ENCODE results near the gene LTB4R.

Gene LTB4R

DNA sequence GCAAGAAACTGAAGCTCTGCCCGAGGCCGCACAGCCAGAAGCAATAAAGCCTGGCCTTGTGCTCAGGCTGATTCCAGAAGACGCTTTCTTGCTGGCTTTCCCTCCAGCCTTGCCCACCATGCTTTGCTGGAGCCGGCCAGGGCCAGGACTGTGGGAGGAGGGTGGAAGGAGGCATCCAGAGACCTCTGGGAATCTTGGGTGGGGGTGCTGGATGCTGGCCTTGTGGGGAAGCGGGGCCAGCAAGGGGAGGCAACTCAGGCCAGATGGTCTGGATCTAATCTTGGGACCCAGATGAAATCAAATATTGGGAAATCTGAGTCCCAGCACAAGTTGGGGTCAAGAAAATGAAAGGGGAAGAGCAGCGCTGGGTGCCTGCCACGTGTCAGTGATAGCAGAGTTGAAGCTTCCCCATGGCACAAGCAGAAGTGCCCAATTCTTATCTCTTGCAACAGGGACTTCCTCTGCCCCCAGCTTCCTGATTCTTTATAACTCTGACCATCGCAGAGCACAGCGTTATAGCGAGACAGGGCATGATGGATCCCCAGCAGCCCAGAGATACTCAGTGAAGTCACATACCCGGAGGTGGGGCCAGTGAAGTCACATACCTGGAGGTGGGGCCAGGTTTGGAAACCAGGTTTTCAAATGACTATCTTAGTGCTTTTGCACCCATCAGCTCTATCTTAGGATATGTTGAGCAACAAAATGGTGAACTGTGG lies 33.5 kb upstream of the LTB4R start:
- DNase-seq (ENCODE audit: insufficient read length, low spot score), result no peak
- FAIRE-seq, result no peak

DNA sequence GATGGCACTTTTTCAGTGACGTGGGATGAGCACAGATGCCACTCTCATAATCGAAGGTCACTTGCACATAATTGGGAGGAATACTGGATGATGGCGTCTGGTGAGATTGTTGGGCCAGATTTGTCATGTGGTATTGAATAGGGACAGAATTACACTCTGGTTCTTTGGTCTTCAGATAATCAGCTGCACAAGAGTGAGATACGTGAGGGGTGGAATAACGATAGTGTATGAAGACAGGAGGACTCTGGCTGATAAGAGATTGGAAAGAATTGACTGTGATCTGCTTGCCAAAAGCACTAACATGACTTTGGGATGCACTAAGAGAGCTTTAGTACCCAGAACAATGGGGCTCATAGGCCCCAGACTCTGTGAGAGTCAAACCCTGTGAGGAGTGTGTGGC lies 32.9 kb upstream of the LTB4R start:
- FAIRE-seq (no peak), DNase-seq (ENCODE audit: insufficient read length, low spot score) (no peak)

DNA sequence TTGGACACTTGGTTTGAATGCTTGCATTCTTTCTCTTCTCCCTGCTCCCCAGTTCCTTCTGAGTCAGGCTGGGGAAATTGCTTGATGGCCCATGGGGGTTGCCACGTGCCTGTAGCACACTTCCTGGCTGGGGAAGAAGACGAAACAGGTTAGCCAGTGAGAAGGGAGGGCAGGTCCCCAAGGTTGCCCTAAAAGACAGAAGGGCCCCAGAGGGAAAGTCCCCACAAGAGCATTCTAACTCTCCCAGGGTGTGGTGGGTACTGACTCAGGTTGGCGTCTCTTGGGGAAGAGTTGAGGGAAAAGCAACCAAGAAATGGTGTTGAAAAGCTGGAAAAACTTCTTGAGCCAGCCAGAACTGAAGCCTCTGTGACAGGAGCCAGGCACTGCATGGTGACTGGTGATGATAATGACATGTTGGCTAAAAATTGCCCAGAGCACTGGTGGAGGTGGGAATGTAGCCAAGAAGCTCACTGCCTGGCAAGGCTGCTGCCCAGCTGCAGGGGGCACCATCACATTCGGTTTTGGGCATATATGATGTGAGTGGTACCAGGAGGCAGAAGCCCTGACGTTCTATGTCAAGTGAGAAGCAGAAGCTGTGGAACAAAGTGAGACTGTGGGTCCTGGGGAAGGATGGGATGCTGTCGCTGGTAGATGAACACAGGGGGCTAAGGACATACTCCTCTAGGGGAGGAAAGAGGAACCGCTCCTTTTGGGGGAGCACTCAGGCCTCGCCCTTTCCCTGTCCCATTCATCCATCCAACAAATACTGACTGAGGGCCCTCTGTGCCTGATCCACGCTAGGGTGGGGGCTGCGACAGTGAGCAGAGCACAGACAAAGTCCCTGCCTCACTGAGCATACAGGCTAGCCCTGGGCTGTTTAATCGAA lies 31.8 kb upstream of the LTB4R start:
- DNase-seq (ENCODE audit: insufficient read length, low spot score) (no peak), FAIRE-seq (no peak)

DNA sequence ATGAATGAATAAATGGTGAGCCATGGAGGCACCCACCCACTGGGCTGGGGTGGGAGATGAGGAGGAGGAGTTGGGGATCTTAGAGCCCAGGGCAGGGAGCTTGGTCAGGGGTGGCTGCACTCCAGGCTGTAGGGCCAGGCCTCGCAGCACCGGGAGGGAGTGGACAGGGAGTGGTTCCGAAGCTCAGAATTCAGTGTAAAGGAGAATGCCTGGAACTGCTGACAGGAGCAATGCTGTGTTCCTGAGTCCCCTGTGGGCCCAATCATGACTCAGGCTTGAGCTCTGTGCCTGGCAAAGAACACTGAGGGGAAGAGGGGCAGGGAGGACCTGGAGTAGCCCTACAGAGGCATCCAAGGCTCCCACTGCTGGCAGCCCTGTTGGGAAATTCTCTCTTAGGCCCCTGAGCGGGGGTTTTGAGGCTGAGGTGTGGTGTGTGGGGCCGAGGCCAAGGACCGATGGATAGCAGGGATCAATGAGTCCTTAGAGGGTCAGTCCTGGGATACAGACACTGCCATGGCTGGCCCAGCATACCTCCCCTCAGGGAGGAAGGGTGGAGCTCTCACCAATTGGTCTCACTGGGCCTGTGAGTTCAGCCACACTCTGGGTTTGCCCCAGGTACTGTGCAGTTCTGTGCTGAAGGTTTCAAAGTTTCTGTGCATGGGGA lies 30.4 kb upstream of the LTB4R start:
- DNase-seq (ENCODE audit: insufficient read length, low spot score), result no peak
- no peak for FAIRE-seq

DNA sequence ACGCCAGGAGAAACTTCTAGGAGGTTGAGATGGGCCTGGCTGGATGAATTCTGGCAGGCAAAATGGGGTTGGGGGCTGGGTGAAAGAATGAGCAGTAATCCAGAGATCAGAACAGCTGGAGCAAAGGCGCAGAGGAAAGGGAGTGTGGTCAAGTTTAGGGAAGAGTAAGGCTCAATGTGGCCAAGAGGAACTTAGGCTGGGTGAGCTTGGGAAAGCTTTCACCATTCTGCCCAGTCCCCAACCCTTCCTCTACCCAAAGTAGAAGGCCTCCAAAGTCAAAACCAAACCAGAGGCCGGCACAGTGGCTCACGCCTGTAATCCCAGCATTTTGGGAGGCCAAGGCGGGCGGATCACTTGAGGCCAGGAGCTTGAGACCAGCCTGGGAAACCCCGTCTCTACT lies 29.7 kb upstream of the LTB4R start:
- no peak for FAIRE-seq
- DNase-seq (ENCODE audit: insufficient read length, low spot score), result no peak

DNA sequence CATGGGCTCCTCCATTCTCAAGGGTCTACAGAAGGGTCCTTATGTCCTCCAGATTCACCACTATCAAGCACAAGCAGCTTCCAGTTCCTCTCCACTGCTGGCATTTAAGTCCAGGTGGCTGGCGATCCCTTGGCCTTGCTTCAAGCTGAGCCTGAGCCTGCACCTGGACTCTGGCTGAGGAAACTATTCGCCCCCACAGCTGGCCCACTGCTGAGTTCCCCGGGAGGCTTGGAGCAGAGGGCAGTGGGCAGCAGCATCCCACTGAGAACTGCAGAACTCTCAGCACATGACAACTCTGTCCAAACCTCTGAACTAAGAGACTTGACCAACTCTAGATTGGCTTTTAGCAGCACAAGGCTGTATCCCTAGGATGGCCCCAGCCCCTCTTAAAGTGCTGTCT lies 28.6 kb upstream of the LTB4R start:
- DNase-seq (ENCODE audit: insufficient read length, low spot score) (no peak), FAIRE-seq (no peak)

DNA sequence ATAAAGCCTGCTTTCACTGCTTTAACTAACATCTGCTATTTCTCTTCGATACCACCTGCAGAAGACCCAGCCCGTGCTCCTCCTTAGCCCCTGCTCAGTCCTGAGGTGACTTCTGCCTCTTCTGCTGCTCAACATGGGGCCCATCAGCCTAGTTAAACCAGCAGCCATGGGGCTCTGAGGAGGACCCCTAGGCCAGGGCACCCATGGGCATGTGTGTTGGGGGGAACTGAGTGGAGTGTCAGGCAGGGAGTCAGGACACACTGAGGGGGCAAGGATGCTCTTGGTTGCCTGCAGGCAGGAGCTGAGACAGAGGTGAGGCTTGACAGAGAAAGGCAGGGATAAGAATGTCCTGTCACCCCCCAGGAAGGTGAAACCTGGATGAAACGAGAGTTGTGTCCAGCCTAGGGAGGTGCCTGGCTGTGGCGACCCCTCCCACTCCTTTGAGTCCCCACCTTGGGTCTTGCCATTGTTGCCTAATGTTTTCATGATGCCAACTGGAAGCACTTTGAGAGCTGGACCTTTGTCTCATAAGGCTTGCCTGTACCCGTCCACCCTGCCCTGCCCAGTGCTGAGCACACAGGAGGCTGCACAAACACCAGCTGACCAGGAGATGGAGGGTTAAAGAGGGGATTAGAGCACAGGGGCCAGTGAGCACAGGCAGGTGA lies 27.4 kb upstream of the LTB4R start:
- DNase-seq (ENCODE audit: insufficient read length, low spot score) (no peak), FAIRE-seq (no peak)

DNA sequence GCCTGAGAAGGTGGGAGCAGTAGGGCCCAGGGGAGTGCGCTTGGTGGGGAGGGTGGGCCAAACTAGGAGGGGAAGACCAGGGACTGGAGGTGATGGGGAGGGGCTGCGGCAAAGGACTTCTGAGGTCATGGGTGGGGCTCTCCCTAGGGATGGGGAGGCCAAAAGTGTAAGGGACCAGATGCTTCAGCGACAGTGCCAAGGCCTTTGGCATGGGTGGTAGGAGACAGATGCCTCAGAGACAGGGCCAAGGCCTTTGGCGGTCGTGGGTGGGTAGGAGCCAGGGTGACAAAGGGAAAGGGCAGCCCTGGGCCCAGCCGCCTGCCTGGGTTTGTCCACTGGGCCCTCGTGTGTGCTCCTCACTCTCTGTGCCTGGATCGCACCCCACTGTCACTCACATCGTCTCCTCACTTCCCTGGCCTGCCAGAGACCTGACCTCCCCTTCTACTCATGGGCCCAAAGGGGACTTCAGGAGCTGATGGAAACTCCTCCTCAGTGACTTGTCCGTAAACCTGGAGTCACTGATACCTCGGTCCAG lies 26.7 kb upstream of the LTB4R start:
- DNase-seq (ENCODE audit: insufficient read length, low spot score) (no peak), FAIRE-seq (no peak)

DNA sequence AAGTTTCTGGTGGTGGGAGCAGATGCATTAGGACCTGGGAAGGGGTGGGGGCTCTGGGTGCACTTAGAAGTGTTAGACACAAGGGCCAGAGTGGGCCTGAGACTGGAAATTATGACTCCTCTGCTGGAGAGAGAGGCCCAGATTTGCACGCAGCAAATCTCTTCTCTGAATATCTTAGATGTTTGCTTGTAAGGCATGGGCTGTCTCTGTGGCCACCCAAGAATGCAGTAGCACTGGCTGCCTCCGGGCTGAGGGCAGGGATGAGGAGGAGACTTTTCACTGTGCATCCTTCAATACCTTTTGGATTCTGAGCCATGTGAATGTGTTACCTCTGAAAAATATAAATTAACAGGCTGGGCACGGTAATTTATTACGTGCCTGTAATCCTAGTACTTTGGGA lies 26.0 kb upstream of the LTB4R start:
- DNase-seq (ENCODE audit: insufficient read length, low spot score), result no peak
- no peak for FAIRE-seq

DNA sequence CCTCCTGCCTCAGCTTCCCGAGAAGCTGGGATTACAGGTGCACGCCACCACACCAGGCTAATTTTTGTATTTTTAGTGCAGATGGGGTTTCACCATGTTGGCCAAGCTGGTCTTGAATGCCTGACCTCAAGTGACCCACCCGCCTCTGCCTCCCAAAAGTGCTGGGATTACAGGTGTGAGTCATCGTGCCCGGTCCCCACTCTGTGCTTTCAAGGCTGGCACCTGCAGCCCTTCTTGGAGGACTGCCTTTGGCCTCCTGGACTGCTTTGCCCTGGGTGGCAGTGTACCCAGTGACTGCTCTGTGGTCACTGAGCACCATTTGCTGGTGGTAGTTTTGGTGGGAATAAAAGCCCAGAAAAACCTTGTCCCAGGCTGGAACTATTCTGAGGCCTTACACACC lies 24.3 kb upstream of the LTB4R start:
- no peak for DNase-seq (ENCODE audit: insufficient read length, low spot score)
- FAIRE-seq, result no peak

DNA sequence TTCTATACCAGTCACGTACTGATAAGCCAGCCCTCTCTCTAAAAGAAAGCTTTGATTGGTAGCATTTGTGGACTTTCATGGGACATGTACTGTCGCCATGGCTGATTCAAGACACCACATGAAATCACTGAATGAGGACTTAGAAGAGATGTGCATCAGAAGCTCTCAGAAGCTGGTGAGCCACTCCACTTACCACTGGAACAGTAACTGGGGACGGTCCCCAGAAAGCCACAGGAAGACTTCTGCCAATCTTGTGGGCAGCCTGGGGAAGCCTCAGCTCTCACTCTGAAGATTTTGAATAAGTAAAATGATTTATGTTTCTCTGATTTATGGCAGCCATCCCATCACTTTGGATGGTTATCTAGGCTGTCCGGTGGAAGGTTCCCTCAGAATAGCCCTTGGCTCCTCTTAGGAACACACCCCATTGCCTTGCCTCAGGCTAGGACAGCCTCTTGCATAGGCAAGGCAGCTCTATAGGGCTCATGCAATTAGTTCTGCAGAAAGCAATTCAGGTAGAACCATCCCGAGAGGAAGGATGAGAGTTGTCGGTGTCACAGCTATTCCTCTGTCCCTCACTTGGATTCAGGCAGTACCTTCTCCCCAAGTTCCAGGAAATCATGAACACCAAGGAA lies 21.5 kb upstream of the LTB4R start:
- FAIRE-seq (no peak), DNase-seq (ENCODE audit: insufficient read length, low spot score) (no peak)

DNA sequence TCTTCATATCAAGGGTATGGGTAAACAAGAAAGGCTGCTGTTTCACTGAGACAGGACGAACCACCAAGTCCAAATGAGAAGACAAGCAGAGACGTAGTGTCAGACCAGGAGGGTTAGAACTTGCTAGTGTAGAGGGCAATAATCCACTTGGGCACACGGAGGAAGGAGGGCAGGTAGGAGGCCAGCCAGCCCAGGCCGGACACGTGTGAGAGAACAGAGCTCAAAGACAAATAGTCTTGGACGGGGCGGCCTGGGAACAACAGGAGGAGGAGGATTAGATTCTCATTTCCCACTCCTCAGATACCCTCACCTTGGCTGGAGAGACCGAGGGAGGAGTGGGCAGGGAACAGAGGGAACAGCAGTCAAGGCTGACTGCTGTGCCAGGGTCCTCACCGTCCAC lies 20.6 kb upstream of the LTB4R start:
- DNase-seq (ENCODE audit: insufficient read length, low spot score) (no peak), FAIRE-seq (no peak)

DNA sequence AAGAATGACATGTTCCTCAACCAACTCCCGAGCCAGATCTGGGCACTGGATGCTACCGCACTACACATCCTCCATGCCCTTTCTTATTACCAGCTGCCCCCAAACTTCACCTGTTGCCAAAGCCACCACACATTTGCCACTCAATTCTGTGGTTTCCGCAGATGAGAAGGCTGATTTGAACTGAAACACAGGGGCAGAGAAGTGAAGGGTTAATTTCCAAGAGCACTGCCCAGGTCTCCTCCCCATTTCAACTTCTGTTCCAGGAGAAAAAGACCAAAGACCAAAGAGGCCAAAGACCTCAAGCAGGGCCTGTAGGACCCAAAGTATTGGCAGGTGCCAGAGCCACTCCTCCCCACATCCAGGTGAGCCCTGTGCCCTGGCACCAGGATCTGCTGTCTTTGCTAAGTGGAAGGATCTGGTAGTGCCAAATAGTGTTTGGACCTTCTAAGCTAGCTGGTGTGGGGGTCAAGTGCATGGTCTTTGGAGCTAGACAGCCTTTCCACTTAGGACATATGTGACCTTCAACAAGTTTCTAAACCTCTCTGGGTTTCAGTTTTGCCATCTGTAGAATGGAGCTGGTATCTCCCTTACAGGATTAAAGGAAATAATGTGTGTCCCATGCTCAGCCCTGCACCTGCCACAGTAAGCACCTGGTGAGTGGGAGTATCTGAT lies 19.7 kb upstream of the LTB4R start:
- no peak for DNase-seq (ENCODE audit: insufficient read length, low spot score)
- no peak for FAIRE-seq

DNA sequence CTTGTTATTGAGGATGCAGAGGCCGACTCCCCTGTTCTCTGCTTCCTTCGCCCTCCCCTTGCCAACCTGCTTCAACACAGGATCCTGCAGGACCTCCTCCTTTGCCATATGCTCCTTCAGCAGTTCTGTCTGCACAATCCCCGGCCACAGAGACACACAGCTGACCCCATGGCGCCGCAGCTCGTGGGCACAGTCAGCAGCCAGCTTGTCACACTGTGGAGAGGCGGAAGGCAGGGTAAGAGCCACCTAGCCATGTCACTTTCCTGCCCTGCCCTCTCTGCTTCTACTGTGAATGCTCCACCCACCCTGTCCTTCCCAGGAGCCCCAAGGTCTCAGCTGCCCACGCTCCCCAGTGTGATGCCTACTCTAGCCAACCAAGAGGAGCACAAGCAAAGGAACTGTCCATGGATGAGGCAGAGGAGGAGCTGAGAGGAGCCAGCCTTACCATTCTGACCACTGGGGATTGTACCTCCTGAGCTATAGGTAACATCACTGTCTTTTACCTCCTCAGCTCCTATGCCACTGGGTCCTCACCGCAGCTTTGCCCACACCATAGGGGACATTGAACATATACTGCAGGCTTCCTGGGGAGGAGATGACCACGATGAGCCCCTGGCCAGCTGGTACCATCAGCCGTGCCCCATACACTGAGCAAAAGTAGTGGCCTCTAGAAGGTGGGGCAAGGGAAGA lies 19.0 kb upstream of the LTB4R start:
- FAIRE-seq (no peak), DNase-seq (ENCODE audit: insufficient read length, low spot score) (no peak)

DNA sequence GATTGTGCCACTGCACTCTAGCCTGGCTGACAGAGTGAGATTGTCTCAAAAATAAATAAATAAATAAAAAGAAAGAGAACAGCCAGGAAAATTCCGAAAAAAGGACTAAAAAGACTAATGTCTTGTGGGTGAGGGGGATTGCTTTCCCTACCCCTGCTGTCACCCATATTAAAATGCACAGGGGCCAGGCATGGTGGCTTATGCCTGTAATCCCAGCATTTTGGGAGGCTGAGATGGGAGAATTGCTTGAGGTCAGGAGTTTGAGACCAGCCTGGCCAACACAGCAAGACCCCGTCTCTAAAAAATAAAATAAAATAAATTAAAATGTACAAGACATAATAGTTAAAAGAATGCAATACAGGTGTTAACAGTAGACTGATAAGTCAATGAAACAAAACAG lies 17.8 kb upstream of the LTB4R start:
- no peak for DNase-seq (ENCODE audit: insufficient read length, low spot score)
- FAIRE-seq, result no peak

DNA sequence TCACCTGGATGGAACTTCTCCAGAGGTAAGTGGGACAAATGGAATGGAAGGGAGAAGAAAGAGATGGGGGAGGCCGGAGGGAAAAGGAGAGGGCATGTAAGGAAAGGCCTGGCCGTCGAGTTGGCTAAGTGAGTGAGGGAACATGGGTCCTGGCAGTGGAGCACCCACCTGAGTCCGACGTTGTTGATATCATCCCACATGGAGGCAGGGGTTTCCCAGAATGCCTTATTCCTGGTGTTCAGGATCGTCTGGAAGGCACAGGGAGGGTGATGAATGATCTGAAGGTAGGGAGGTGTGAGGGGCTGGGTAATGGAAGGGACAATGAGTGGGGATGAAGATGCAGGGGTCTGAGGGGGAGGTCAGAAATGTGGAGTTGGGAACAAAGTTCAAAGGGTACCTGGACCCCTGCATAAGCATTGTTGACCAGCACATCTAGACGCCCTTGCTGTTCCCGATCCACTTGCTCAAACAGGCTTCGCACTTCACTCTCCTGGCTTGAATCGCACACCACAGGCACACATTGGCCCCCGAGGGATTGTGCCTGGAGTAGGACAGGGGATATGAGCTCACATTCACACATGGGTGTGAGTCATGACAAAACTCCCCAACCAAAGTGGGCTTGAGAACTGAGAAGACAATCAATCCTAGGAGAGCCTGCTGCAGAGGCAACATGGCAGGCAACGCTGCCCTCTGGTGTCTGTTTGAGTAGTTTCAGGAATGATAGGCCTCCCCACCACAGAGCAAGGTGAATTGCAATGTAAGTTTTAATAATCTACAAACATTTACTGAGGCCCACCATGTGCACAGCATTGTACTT lies 14.8 kb upstream of the LTB4R start:
- FAIRE-seq (no peak), DNase-seq (ENCODE audit: insufficient read length, low spot score) (peak; percentile 60)

DNA sequence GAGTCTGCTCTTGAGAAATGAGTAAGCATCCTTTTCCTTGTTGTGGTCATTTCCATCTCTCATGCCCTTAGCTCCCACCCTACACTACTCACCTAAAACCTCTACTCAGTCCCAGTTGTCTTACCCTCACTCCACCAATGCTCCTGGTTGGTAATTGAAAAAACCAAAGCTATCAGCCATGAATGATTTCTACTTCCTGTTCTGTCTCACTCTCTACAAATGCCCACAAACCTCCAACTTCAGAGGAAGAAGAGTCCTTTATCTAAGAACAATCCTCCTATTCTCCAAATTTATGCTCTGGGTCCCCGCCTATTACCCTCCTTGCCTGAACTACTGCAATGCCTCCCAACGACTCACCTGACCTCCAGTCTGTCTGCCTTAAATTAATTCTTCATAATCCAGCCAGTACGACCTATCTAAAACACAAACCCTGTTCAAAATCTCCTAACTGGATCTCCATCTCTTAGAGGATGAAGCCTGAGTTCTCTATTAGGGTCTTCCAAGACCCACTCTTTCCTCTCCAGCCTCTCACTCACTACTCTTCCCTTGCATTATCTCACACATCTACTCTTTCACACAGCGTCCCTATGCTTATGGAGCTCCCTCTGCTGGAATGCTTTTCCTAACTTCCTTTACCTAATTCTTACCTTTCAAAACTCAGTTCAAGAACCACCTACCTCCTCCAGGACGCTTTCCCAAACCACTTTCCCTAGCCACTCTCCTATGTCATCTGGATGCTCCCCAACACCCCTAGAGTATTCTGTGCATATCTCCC lies 13.9 kb upstream of the LTB4R start:
- DNase-seq (ENCODE audit: insufficient read length, low spot score) (no peak), FAIRE-seq (no peak)

DNA sequence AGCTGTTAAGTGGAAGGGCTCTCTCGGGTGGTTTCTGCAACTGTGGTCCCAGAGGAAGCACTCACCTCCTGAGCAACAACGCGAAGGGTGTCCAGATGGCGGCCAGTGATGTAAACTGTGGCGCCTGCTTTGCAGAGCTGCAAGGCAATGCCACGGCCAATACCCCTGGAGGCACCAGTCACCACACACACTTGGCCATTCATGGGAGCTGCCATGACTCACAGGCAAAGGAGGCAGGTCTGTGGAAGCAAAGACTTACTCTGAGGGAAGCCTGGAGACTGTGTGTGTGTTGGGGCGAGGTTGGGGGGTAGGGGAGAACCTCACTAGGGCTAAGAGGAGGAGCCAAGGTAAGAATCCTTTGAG lies 12.4 kb upstream of the LTB4R start:
- no peak for FAIRE-seq
- peak; percentile 18 for DNase-seq (ENCODE audit: insufficient read length, low spot score)
